Keratinocyte (primary cell): ENCODE data around the gene PCDHGB1. TPM values are rescaled to one million over a fixed set of nuclear protein-coding genes. Genes with fewer than 3 reads are reported as not detected.

ENCODE experiments used
- DNase-seq: peaks from one replicate; pipeline ENCODE4 v3.0.0-alpha.2; 2011; ENCODE audit warnings: low read depth, missing footprints, low spot score
- FAIRE-seq: peaks from 2 replicates; lab custom pipeline; 2011; peaks lifted over from hg19 to GRCh38; lab: Jason Lieb, UNC
- H2AFZ ChIP-seq: 2 replicates; pipeline ENCODE4 v1.6.0; 2012; ENCODE audit warnings: low read length, control low read depth, inconsistent platforms; ENCODE audit not compliant: control insufficient read depth
- H3K27ac ChIP-seq: 2 replicates; pipeline ENCODE4 v1.5.1; 2011; ENCODE audit warnings: low read length; ENCODE audit not compliant: control insufficient read depth, insufficient read depth
- H3K27me3 ChIP-seq: 3 replicates; pipeline ENCODE4 v1.6.0; 2011; ENCODE audit warnings: low read length; ENCODE audit not compliant: control insufficient read depth, insufficient read depth; ENCODE audit errors: extremely low read depth
- H3K36me3 ChIP-seq, 2 experiments: 2 replicates in 1 of 2; 3 replicates in 1 of 2; pipeline ENCODE4 v1.5.1; 2011; ENCODE audit warnings: low read length in 2 of 2, mild to moderate bottlenecking in 1 of 2; ENCODE audit not compliant: control insufficient read depth in 2 of 2, insufficient read depth in 2 of 2; ENCODE audit errors: extremely low read depth in 1 of 2
- H3K4me1 ChIP-seq: 3 replicates; pipeline ENCODE4 v1.5.1; 2011; ENCODE audit warnings: low read length; ENCODE audit not compliant: control insufficient read depth, insufficient read depth; ENCODE audit errors: extremely low read depth
- H3K4me2 ChIP-seq: 3 replicates; pipeline ENCODE4 v1.6.0; 2011; ENCODE audit warnings: low read depth, low read length; ENCODE audit not compliant: control insufficient read depth, insufficient read depth; ENCODE audit errors: extremely low read depth
- H3K4me3 ChIP-seq, 3 experiments: fragments of 200-600 bp in 1 of 3; sonication (generic) in 1 of 3; 2 replicates in 2 of 3; 3 replicates in 1 of 3; pipeline ENCODE4 v1.5.1; 2011 to 2016; ENCODE audit warnings: low read length in 3 of 3, mild to moderate bottlenecking in 3 of 3, control low read depth in 2 of 3, inconsistent platforms in 1 of 3, low read depth in 1 of 3, mixed read lengths in 1 of 3, mixed run types in 1 of 3, moderate library complexity in 1 of 3; ENCODE audit not compliant: control insufficient read depth in 2 of 3, insufficient read depth in 2 of 3; ENCODE audit errors: extremely low read depth in 1 of 3
- H3K79me2 ChIP-seq: 2 replicates; pipeline ENCODE4 v1.6.0; 2012; ENCODE audit warnings: low read length; ENCODE audit not compliant: control insufficient read depth, insufficient read depth
- H3K9ac ChIP-seq: 3 replicates; pipeline ENCODE4 v1.6.0; 2011; ENCODE audit warnings: low read length; ENCODE audit not compliant: control insufficient read depth, insufficient read depth; ENCODE audit errors: extremely low read depth
- H3K9me1 ChIP-seq: 3 replicates; pipeline ENCODE4 v1.6.0; 2011; ENCODE audit warnings: low read length; ENCODE audit not compliant: control insufficient read depth, insufficient read depth; ENCODE audit errors: extremely low read depth
- H3K9me3 ChIP-seq: 2 replicates; pipeline ENCODE4 v1.5.1; 2012; ENCODE audit warnings: low read depth, low read length; ENCODE audit not compliant: control insufficient read depth
- H4K20me1 ChIP-seq: 3 replicates; pipeline ENCODE4 v1.6.0; 2011; ENCODE audit warnings: low read length; ENCODE audit not compliant: control insufficient read depth, insufficient read depth; ENCODE audit errors: extremely low read depth
- CTCF ChIP-seq, 3 experiments: IDR thresholded peaks in 1 of 3; conservative IDR thresholded peaks in 1 of 3; optimal IDR thresholded peaks in 1 of 3; 2 replicates in 2 of 3; 3 replicates in 1 of 3; pipeline versions ENCODE3 to v1.5.1; 2011; ENCODE audit warnings: low read length in 3 of 3, mild to moderate bottlenecking in 3 of 3, moderate library complexity in 2 of 3, control low read depth in 1 of 3, inconsistent platforms in 1 of 3; ENCODE audit not compliant: insufficient read depth in 2 of 3; ENCODE audit errors: extremely low read depth in 1 of 3
- EZH2 ChIP-seq: IDR thresholded peaks from one replicate; pipeline ENCODE4 v1.6.1; 2012; ENCODE audit warnings: inconsistent platforms, mild to moderate bottlenecking, low read length, moderate library complexity
- dilution Hi-C: fragments of 300-500 bp; cut with MboI; formaldehyde crosslinking; loops from one replicate; pipeline ENCODE4 v1.7.0; 2020; ENCODE audit warnings: low sequenced_read_pairs; ENCODE audit not compliant: extremely low pct_ligation_motif_present
- polyA plus RNA-seq, 5 experiments: library from polyadenylated mRNA; depleted of rRNA in 3 of 5; stranded (reverse) in 3 of 5; stranded (forward) in 1 of 5; unstranded in 1 of 5; fragments of >200 nt; gene quantifications; 1 replicate in 1 of 5; 2 replicates in 3 of 5; 3 replicates in 1 of 5; pipeline versions ENCODE4 v1.2.1 to v1.2.3, GENCODE V29; 2011 to 2012; ENCODE audit warnings: missing spikeins in 2 of 5, low read depth in 1 of 5, low replicate concordance in 1 of 5

Gene PCDHGB1
- polyA plus RNA-seq, 1 donor (not counting 4 experiments of a cell fraction or from before 2014, with no cell fraction given), result 0.08 TPM

- Histone ChIP-seq H3K27ac (no peak overlapping the region), H3K9me3 (no peaks in the 10 kb centered on the region), H4K20me1 (no peaks in the 10 kb centered on the region), H3K79me2 (no peaks in the 10 kb centered on the region), H3K4me3 (peak overlapping the region; percentile 7 to 53 (median 37)), H2AFZ (peak overlapping the region; percentile 34), H3K4me1 (no peaks in the 10 kb centered on the region), H3K36me3 (no peaks in the 10 kb centered on the region), H3K4me2 (peak overlapping the region; percentile 62), H3K9ac (no peak overlapping the region), H3K9me1 (no peaks in the 10 kb centered on the region), H3K27me3 (peaks cover 1% of the 10 kb centered on the region)
- DNase-seq (no peak), FAIRE-seq (no peak)
- dilution Hi-C loops, result no loop called here
- TF ChIP-seq CTCF (optimal IDR thresholded peaks at IDR 0.05 in 1 of 3, IDR thresholded peaks at IDR 0.05 in 1 of 3, conservative IDR thresholded peaks at IDR 0.05 in 1 of 3; ENCODE audit: extremely low read depth in 1 of 3, insufficient read depth in 2 of 3, low read length in 3 of 3) (peak; percentile 53 to 62 (median 55)), EZH2 (no peak)
These were observed 23.6 kb upstream of the PCDHGB1 start for GRCh38 chr5:141326088-141326854.

GRCh38 chr5:141328231-141328630 is 21.7 kb upstream of the PCDHGB1 start:
- Histone ChIP-seq H3K9me3 (no peaks in the 10 kb centered on the region), H3K9me1 (no peaks in the 10 kb centered on the region), H4K20me1 (no peaks in the 10 kb centered on the region), H3K27ac (no peak overlapping the region), H3K36me3 (no peaks in the 10 kb centered on the region), H3K4me1 (no peaks in the 10 kb centered on the region), H2AFZ (no peak overlapping the region), H3K79me2 (no peaks in the 10 kb centered on the region), H3K4me2 (no peak overlapping the region), H3K4me3 (no peak overlapping the region), H3K27me3 (peaks cover 4% of the 10 kb centered on the region), H3K9ac (no peak overlapping the region)
- FAIRE-seq, result no peak
- TF ChIP-seq CTCF (optimal IDR thresholded peaks at IDR 0.05 in 1 of 3, IDR thresholded peaks at IDR 0.05 in 1 of 3, conservative IDR thresholded peaks at IDR 0.05 in 1 of 3; ENCODE audit: extremely low read depth in 1 of 3, insufficient read depth in 2 of 3, low read length in 3 of 3), result no peak
- no peak for TF ChIP-seq EZH2
- dilution Hi-C loops, result no loop called here
- no peak for DNase-seq
